ENCODE results near the gene CITED4. TPM values are rescaled to one million over a fixed set of nuclear protein-coding genes. Genes with fewer than 3 reads are reported as not detected.
A peak's percentile ranks its signal among the peaks of the same experiment; 100 is the strongest.

CITED4 gene
- total and polyA plus RNA-seq, 10 of the 15 experiments (the other 5 are each of a cell fraction or from before 2014, with no cell fraction given) = 0.13 to 0.64 (median 0.26) TPM; not detected in 6

GRCh38 chr1:40886318-40887011, 24.3 kb upstream of the CITED4 start:
- Histone ChIP-seq H3K4me2 (ENCODE audit: control insufficient read depth, insufficient read depth) (no peak overlapping the region), H3K79me2 (ENCODE audit: control insufficient read depth, insufficient read depth, low read length) (no peaks in the 10 kb centered on the region), H3K27me3 (replicated peaks in 1 of 2; ENCODE audit: control insufficient read depth in 2 of 2, insufficient read depth in 2 of 2, low read length in 1 of 2) (no peaks in the 10 kb centered on the region; a peak in 1 of 4 replicates), H4K20me1 (ENCODE audit: control insufficient read depth, insufficient read depth) (no peaks in the 10 kb centered on the region), H3K4me1 (ENCODE audit: control insufficient read depth, insufficient read depth, low read length) (no peaks in the 10 kb centered on the region), H3K4me3 (no peak overlapping the region), H2AFZ (ENCODE audit: control insufficient read depth, low read depth, low read length) (no peak overlapping the region), H3K27ac (ENCODE audit: control insufficient read depth, insufficient read depth) (no peak overlapping the region), H3K36me3 (ENCODE audit: control insufficient read depth in 2 of 2, insufficient read depth in 2 of 2, low read length in 1 of 2) (no peaks in the 10 kb centered on the region), H3K9ac (ENCODE audit: control insufficient read depth, insufficient read depth, low read length) (no peak overlapping the region), H3K9me3 (replicated peaks; ENCODE audit: control insufficient read depth, insufficient read depth, low read length) (no peaks in the 10 kb centered on the region; the same call in 2 of the 3 replicates)
- POLR2A ChIA-PET = no interaction called here
- in situ Hi-C loops (cut with MboI) = no loop called here
- TF ChIP-seq NR2F1 (conservative IDR thresholded peaks at IDR 0.05) (peak; percentile 55), IRF5 (IDR thresholded peaks at IDR 0.05; ENCODE audit: borderline replicate concordance) (no peak), CBFB (IDR thresholded peaks at IDR 0.05; ENCODE audit: low read depth) (no peak), BHLHE40 (IDR thresholded peaks at IDR 0.05; ENCODE audit: borderline replicate concordance in 1 of 2, low read depth in 2 of 2, low read length in 1 of 2) (peak in 1 of 2 experiments; percentile 30; a peak in 1 of 4 replicates), SMAD5 (IDR thresholded peaks at IDR 0.05; ENCODE audit: low read depth) (no peak), ZNF24 (IDR thresholded peaks at IDR 0.05) (peak; percentile 71)
- DNase-seq (ENCODE audit: low read depth, low spot score) (no peak), ATAC-seq (peak; percentile 17; the same call in 2 of the 3 replicates), FAIRE-seq (no peak)
- CTCF ChIA-PET = interaction anchor here (2.1 kb wide), 1 partner anchor 65 kb away, joined by 7 read pairs; no protein-coding TSS in a partner anchor
- SMC1A ChIA-PET (ENCODE audit: uncharacterized antibody, unreplicated experiment) = interaction anchor here (1.4 to 1.5 kb wide), 2 partner anchors 10 to 66 kb away, joined by 3 to 4 read pairs; no protein-coding TSS in a partner anchor
- WGBS (ENCODE audit: insufficient coverage, insufficient replicate concordance, low lambda C conversion rate, missing lambda C conversion rate) = 20% methylated on average over 7 of the region's 7 CpGs
- no TSS peak for BruUV-seq (replicated peaks)
- RAD21 ChIA-PET (ENCODE audit: unreplicated experiment) = interaction anchor here (1.0 to 1.3 kb wide), 2 partner anchors 12 kb away, joined by 3 to 4 read pairs; no protein-coding TSS in a partner anchor
- intact Hi-C loops (cut with micrococcal nuclease; ENCODE audit: unreplicated experiment) = no loop called here

All from GM12878 (cell line).